Fibroblast of lung (primary cell): ENCODE results near the gene TMEM225B.

Experiments used
- EZH2 ChIP-seq: IDR thresholded peaks from 2 replicates; pipeline ENCODE4 v1.5.1; 2012; ENCODE audit warnings: low read length, control low read depth, mild to moderate bottlenecking; ENCODE audit errors: missing control alignments
- TF ChIP-seq, protein P1 (sequence below), 2 donors: IDR thresholded peaks in 1 of 2; conservative IDR thresholded peaks in 1 of 2; 1 replicate in 1 of 2; 2 replicates in 1 of 2; pipeline ENCODE4 v1.5.1; 2011 to 2012; ENCODE audit warnings: low read length in 2 of 2, control low read depth in 1 of 2, inconsistent platforms in 1 of 2, low read depth in 1 of 2, mild to moderate bottlenecking in 1 of 2

DNA sequence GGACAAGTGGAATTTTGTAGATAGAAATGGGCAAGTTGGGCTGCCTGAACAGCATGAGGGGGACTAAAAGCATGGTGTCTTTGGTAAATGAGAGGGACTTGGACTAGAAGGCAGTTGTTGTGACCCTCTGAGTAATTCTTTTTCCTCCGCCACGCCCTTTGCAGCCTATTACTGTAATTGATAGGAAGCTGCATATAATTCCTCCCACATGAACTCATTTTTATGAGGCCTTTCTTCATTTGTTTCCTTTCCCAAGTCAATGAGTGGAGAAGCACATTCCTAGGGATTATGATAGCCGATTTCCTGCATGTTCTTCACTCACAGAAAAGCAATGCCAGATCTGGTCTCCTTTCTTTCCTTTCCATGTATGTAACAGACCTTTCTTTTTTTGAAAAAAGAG is 46.4 kb downstream of the TMEM225B start:
- TF ChIP-seq, protein P1, sequence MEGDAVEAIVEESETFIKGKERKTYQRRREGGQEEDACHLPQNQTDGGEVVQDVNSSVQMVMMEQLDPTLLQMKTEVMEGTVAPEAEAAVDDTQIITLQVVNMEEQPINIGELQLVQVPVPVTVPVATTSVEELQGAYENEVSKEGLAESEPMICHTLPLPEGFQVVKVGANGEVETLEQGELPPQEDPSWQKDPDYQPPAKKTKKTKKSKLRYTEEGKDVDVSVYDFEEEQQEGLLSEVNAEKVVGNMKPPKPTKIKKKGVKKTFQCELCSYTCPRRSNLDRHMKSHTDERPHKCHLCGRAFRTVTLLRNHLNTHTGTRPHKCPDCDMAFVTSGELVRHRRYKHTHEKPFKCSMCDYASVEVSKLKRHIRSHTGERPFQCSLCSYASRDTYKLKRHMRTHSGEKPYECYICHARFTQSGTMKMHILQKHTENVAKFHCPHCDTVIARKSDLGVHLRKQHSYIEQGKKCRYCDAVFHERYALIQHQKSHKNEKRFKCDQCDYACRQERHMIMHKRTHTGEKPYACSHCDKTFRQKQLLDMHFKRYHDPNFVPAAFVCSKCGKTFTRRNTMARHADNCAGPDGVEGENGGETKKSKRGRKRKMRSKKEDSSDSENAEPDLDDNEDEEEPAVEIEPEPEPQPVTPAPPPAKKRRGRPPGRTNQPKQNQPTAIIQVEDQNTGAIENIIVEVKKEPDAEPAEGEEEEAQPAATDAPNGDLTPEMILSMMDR (conservative IDR thresholded peaks at IDR 0.05 in 1 of 2, IDR thresholded peaks at IDR 0.05 in 1 of 2; ENCODE audit: low read depth in 1 of 2, low read length in 2 of 2), result no peak
- no peak for TF ChIP-seq EZH2
